HepG2 (cell line): ENCODE results near the gene EIF3A. TPM values are rescaled to one million over a fixed set of nuclear protein-coding genes. Genes with fewer than 3 reads are reported as not detected.

ENCODE experiments used
- GATA4 ChIP-seq: sonication (generic); IDR thresholded peaks from 2 replicates; pipeline ENCODE4 v1.6.1; 2016; ENCODE audit warnings: antibody characterized with exemption, low read depth, borderline replicate concordance
- MAZ ChIP-seq, 2 experiments: sonication (generic) in 1 of 2; formaldehyde crosslinking in 1 of 2; IDR thresholded peaks; 2 replicates each; pipeline versions ENCODE4 v1.5.0 to v1.6.1; 2012 to 2020; ENCODE audit warnings: low read depth in 2 of 2, mild to moderate bottlenecking in 2 of 2, borderline replicate concordance in 1 of 2, improper control_type of control experiment in 1 of 2, low read length in 1 of 2, missing genetic modification reagents in 1 of 2, moderate library complexity in 1 of 2
- MYC ChIP-seq: sonication (generic); formaldehyde crosslinking; IDR thresholded peaks from 2 replicates; pipeline ENCODE4 v1.9.0; 2021; ENCODE audit warnings: missing genetic modification reagents, borderline replicate concordance
- NFE2L2 ChIP-seq: fragments of 150-350 bp; IDR thresholded peaks from 2 replicates; pipeline ENCODE4 v1.6.1; 2014; ENCODE audit warnings: low read length
- PLRG1 ChIP-seq: fragments of 450-650 bp; conservative IDR thresholded peaks from 2 replicates; pipeline ENCODE4 v1.6.1; 2016
- POLR2A ChIP-seq, 2 experiments: IDR thresholded peaks; 2 replicates each; pipeline ENCODE4 v1.6.1; 2011; ENCODE audit warnings: low read depth in 2 of 2, low read length in 2 of 2, mild to moderate bottlenecking in 1 of 2, moderate library complexity in 1 of 2; ENCODE audit not compliant: insufficient read depth in 1 of 2
- SNAI1 ChIP-seq: sonication (generic); formaldehyde crosslinking; IDR thresholded peaks from 2 replicates; pipeline ENCODE4 v1.5.0; 2020; ENCODE audit warnings: mild to moderate bottlenecking, missing genetic modification reagents, borderline replicate concordance
- THAP11 ChIP-seq: IDR thresholded peaks from 2 replicates; pipeline ENCODE4 v1.6.1; 2016; ENCODE audit warnings: missing biosample characterization, missing genetic modification reagents
- ZIK1 ChIP-seq: sonication (generic); formaldehyde crosslinking; IDR thresholded peaks from 2 replicates; pipeline ENCODE4 v1.5.0; 2020; ENCODE audit warnings: mild to moderate bottlenecking, low read depth, missing genetic modification reagents, borderline replicate concordance
- ZNF589 ChIP-seq: sonication (generic); formaldehyde crosslinking; conservative IDR thresholded peaks from 2 replicates; pipeline ENCODE4 v1.8.0; 2022; ENCODE audit warnings: mild to moderate bottlenecking, moderate library complexity, missing genetic modification reagents
- ZNF773 ChIP-seq: sonication (generic); formaldehyde crosslinking; IDR thresholded peaks from 2 replicates; pipeline ENCODE4 v1.4.0; 2020; ENCODE audit warnings: missing genetic modification reagents, borderline replicate concordance
- ZNF776 ChIP-seq: sonication (generic); formaldehyde crosslinking; IDR thresholded peaks from 2 replicates; pipeline ENCODE4 v1.4.0; 2020; ENCODE audit warnings: mild to moderate bottlenecking, missing genetic modification reagents
- polyA plus RNA-seq, 8 experiments: library from polyadenylated mRNA; depleted of rRNA in 3 of 8; stranded (reverse) in 7 of 8; unstranded in 1 of 8; fragments of >200 nt; fragmentation: Illumina TruSeq in 4 of 8; extraction: Trizol in 4 of 8; gene quantifications; 2 replicates each; pipeline versions ENCODE4 v1.2.1 to v1.2.3, GENCODE V29; 2011 to 2016; ENCODE audit warnings: low read depth in 4 of 8, missing spikeins in 1 of 8, mixed read lengths in 1 of 8; ENCODE audit not compliant: insufficient read depth in 1 of 8
- total RNA-seq, 5 experiments: library from RNA; depleted of rRNA; stranded (reverse); fragments of >200 nt; fragmentation: Illumina TruSeq; extraction: Trizol; gene quantifications; 2 replicates each; pipeline ENCODE4 v1.2.3, GENCODE V29; 2016; ENCODE audit warnings: low read depth in 1 of 5
- TF ChIP-seq, protein P1 (sequence below): sonication (generic); formaldehyde crosslinking; IDR thresholded peaks from 2 replicates; pipeline ENCODE4 v1.8.0; 2022; ENCODE audit warnings: low read depth, missing genetic modification reagents
- TF ChIP-seq, protein P2 (sequence below): sonication (generic); formaldehyde crosslinking; IDR thresholded peaks from 2 replicates; pipeline ENCODE4 v1.4.0; 2020; ENCODE audit warnings: missing genetic modification reagents
- TF ChIP-seq, protein P3 (sequence below): IDR thresholded peaks from 2 replicates; pipeline ENCODE4 v1.6.1; 2018; ENCODE audit warnings: missing genetic modification reagents
- TF ChIP-seq, protein P4 (sequence below): sonication (generic); formaldehyde crosslinking; IDR thresholded peaks from 2 replicates; pipeline ENCODE4 v1.4.0; 2020; ENCODE audit warnings: mild to moderate bottlenecking, missing genetic modification reagents
- TF ChIP-seq, protein P5 (sequence below): sonication (generic); formaldehyde crosslinking; IDR thresholded peaks from 2 replicates; pipeline ENCODE4 v1.8.1; 2023; ENCODE audit warnings: mild to moderate bottlenecking, inconsistent platforms, moderate library complexity, missing genetic modification reagents, borderline replicate concordance
- TF ChIP-seq, protein P6 (sequence below): sonication (generic); formaldehyde crosslinking; IDR thresholded peaks from 2 replicates; pipeline ENCODE4 v1.4.0; 2020; ENCODE audit warnings: missing genetic modification reagents
- TF ChIP-seq, protein P7 (sequence below): IDR thresholded peaks from 2 replicates; pipeline ENCODE4 v1.6.1; 2016

Gene EIF3A
- total and polyA plus RNA-seq, 2 of the 13 experiments (the other 11 are each of a cell fraction or from before 2014, with no cell fraction given) = 25.6 to 117 TPM

DNA sequence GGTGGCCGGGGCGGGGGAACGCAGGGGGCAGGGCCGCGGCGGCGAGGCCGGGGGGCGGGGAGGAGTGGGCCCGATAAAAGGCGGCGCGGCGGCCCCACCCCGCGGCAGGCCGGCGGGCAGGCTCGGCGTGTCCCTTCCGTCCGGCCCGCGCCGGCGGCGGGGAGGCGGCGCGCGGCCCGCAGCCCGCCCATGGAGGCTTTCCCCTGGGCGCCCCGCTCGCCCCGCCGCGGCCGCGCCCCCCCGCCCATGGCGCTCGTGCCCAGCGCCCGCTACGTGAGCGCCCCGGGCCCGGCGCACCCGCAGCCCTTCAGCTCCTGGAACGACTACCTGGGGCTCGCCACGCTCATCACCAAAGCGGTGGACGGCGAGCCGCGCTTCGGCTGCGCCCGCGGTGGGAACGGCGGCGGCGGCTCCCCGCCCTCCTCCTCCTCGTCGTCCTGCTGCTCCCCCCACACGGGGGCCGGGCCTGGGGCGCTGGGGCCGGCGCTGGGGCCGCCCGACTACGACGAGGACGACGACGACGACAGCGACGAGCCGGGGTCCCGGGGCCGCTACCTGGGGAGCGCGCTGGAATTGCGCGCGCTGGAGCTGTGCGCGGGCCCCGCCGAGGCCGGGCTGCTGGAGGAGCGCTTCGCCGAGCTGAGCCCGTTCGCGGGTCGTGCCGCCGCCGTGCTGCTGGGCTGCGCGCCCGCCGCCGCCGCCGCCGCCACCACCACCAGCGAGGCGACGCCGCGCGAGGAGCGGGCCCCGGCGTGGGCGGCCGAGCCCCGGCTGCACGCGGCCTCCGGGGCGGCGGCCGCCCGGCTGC, 50.8 kb downstream of the EIF3A start, which contains the start of gene NANOS1 (continued):
- TF ChIP-seq, protein P1, sequence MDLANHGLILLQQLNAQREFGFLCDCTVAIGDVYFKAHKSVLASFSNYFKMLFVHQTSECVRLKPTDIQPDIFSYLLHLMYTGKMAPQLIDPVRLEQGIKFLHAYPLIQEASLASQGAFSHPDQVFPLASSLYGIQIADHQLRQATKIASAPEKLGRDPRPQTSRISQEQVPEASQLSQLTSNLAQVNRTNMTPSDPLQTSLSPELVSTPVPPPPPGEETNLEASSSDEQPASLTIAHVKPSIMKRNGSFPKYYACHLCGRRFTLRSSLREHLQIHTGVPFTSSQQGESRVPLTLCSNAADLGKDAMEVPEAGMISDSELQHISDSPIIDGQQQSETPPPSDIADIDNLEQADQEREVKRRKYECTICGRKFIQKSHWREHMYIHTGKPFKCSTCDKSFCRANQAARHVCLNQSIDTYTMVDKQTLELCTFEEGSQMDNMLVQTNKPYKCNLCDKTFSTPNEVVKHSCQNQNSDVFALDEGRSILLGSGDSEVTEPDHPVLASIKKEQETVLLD (CRISPR knock-in tag) = peak; percentile 59
- 0 out of 2 replicates have a peak, but pooled peaks have one; percentile 11 for TF ChIP-seq ZNF589
- TF ChIP-seq, protein P2, sequence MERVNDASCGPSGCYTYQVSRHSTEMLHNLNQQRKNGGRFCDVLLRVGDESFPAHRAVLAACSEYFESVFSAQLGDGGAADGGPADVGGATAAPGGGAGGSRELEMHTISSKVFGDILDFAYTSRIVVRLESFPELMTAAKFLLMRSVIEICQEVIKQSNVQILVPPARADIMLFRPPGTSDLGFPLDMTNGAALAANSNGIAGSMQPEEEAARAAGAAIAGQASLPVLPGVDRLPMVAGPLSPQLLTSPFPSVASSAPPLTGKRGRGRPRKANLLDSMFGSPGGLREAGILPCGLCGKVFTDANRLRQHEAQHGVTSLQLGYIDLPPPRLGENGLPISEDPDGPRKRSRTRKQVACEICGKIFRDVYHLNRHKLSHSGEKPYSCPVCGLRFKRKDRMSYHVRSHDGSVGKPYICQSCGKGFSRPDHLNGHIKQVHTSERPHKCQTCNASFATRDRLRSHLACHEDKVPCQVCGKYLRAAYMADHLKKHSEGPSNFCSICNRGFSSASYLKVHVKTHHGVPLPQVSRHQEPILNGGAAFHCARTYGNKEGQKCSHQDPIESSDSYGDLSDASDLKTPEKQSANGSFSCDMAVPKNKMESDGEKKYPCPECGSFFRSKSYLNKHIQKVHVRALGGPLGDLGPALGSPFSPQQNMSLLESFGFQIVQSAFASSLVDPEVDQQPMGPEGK (CRISPR knock-in tag) = peak; percentile 36; the same call in 1 of the 2 replicates
- no peak for TF ChIP-seq SNAI1
- TF ChIP-seq, protein P3, sequence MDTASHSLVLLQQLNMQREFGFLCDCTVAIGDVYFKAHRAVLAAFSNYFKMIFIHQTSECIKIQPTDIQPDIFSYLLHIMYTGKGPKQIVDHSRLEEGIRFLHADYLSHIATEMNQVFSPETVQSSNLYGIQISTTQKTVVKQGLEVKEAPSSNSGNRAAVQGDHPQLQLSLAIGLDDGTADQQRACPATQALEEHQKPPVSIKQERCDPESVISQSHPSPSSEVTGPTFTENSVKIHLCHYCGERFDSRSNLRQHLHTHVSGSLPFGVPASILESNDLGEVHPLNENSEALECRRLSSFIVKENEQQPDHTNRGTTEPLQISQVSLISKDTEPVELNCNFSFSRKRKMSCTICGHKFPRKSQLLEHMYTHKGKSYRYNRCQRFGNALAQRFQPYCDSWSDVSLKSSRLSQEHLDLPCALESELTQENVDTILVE = 0 out of 2 replicates have a peak, but pooled peaks have one; percentile 6
- TF ChIP-seq MYC (CRISPR knock-in tag) = no peak; the same call in 1 of the 2 replicates
- TF ChIP-seq, protein P4, sequence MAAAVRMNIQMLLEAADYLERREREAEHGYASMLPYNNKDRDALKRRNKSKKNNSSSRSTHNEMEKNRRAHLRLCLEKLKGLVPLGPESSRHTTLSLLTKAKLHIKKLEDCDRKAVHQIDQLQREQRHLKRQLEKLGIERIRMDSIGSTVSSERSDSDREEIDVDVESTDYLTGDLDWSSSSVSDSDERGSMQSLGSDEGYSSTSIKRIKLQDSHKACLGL (CRISPR knock-in tag) = 0 out of 2 replicates have a peak, but pooled peaks have one; percentile 3
- no peak for TF ChIP-seq NFE2L2
- TF ChIP-seq THAP11 = 0 out of 2 replicates have a peak, but pooled peaks have one; percentile 5
- 0 out of 2 replicates have a peak, but pooled peaks have one; percentile 48 for TF ChIP-seq ZNF776 (CRISPR knock-in tag)
- no peak for TF ChIP-seq MAZ (IDR thresholded peaks at IDR 0.05; ENCODE audit: borderline replicate concordance, low read depth, low read length)
- TF ChIP-seq MAZ (CRISPR knock-in tag; IDR thresholded peaks at IDR 0.05; ENCODE audit: low read depth) = peak; percentile 19; the same call in 1 of the 2 replicates
- TF ChIP-seq PLRG1 = no peak
- TF ChIP-seq, protein P5, sequence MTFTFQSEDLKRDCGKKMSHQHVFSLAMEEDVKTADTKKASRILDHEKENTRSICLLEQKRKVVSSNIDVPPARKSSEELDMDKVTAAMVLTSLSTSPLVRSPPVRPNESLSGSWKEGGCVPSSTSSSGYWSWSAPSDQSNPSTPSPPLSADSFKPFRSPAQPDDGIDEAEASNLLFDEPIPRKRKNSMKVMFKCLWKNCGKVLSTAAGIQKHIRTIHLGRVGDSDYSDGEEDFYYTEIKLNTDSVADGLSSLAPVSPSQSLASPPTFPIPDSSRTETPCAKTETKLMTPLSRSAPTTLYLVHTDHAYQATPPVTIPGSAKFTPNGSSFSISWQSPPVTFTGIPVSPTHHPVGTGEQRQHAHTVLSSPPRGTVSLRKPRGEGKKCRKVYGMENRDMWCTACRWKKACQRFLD (CRISPR knock-in tag) = no peak
- no peak for TF ChIP-seq ZIK1 (CRISPR knock-in tag)
- 0 out of 2 replicates have a peak, but pooled peaks have one; percentile 25 for TF ChIP-seq ZNF773
- peak; percentile 35 to 88; a peak in 3 of 4 replicates for TF ChIP-seq POLR2A (IDR thresholded peaks at IDR 0.05; ENCODE audit: insufficient read depth in 1 of 2, low read depth in 2 of 2, low read length in 2 of 2)
- TF ChIP-seq, protein P6, sequence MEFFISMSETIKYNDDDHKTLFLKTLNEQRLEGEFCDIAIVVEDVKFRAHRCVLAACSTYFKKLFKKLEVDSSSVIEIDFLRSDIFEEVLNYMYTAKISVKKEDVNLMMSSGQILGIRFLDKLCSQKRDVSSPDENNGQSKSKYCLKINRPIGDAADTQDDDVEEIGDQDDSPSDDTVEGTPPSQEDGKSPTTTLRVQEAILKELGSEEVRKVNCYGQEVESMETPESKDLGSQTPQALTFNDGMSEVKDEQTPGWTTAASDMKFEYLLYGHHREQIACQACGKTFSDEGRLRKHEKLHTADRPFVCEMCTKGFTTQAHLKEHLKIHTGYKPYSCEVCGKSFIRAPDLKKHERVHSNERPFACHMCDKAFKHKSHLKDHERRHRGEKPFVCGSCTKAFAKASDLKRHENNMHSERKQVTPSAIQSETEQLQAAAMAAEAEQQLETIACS (CRISPR knock-in tag) = peak; percentile 35; the same call in 1 of the 2 replicates
- no peak for TF ChIP-seq GATA4
- TF ChIP-seq, protein P7, sequence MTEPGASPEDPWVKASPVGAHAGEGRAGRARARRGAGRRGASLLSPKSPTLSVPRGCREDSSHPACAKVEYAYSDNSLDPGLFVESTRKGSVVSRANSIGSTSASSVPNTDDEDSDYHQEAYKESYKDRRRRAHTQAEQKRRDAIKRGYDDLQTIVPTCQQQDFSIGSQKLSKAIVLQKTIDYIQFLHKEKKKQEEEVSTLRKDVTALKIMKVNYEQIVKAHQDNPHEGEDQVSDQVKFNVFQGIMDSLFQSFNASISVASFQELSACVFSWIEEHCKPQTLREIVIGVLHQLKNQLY (CRISPR knock-in tag) = no peak
